GM12892 (cell line): ENCODE measurements around the gene ATXN7L3.

ENCODE experiments used
- POLR2A ChIP-seq: IDR thresholded peaks from 2 replicates; pipeline ENCODE4 v1.6.1; 2011; ENCODE audit warnings: low read depth, low read length, control low read depth
- POLR2AphosphoS5 ChIP-seq: IDR thresholded peaks from 2 replicates; pipeline ENCODE4 v1.6.1; 2011; ENCODE audit warnings: low read depth, low read length, control low read depth
- TAF1 ChIP-seq: IDR thresholded peaks from 2 replicates; pipeline ENCODE4 v1.6.1; 2011; ENCODE audit warnings: low read depth, mild to moderate bottlenecking, control low read depth, low read length, borderline replicate concordance

- no peak for TF ChIP-seq POLR2A
- no peak for TF ChIP-seq POLR2AphosphoS5
- TF ChIP-seq TAF1, result no peak
Observed at GRCh38 chr17:44167181-44167861, 32.4 kb downstream of the ATXN7L3 start.
